ELF-1 (cell line): ENCODE data around the gene LIN9.
"Not testable (repeated sequence)": the region's sequence is repeated elsewhere in the genome, so short reads cannot be mapped to it uniquely, and the experiment has no call there.

ENCODE experiments used
- DNase-seq: peaks from one replicate; pipeline ENCODE4 v3.0.0-alpha.2; 2016; ENCODE audit warnings: low read depth, low spot score

The LIN9 gene

DNA sequence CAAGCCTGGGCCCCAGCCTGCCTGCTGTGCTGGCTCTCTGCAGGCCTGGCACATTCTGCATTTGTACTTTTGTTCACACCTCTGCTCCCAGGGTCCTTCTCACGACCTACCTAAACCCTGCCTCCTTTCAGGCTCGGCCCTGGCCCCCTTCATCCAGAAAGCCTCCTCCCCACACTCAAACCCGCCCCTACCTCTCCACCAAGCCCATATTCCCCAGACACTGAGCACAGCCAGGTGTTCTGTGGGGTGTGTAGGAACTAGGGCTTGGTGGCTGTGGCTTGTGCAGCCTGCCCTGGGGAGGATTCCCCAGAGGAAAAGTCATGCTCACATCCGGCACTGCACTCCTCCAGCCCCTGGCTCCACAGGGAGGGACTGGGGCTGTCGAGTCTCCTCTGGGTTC lies 93.7 kb downstream of the LIN9 start:
- DNase-seq, result peak; percentile 83

GRCh38 chr1:226212545-226212944 lies 96.4 kb downstream of the LIN9 start:
- no peak for DNase-seq

GRCh38 chr1:226211181-226211821 lies 97.7 kb downstream of the LIN9 start:
- DNase-seq, result no peak

DNA sequence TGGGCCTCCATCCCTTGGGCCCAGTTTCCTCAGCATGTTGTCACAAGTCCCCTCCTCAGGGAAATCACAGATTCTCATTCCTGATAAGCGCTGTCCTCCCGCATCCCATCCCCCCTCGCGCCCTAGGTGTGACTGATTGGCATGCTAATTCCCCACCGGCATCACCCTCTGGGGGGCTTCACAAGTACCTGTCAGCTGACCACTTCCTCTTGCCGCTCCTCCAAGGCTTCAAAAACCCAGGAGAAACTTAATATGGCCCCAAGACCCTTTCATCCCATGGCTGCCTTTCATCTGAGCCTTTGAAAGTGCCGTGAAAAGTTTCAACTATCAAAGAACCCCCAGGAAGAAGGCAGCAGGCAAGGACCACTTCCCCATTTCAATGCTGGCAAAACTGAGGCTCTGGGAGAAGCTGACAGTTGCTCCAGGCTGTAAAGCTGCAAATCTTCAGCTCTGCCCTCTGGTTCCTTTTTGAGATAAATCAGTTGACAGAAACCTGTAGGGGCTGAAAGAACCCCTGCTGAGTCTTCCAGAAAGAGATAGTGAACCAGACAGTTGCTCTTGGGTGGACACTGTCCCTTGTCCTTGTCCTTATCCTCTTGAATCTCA lies 98.3 kb downstream of the LIN9 start:
- peak; percentile 91 for DNase-seq

- DNase-seq, result no peak
Measured at GRCh38 chr1:226209307-226210059, 99.5 kb downstream of the LIN9 start.

GRCh38 chr1:226207048-226207447 lies 101.9 kb downstream of the LIN9 start:
- DNase-seq, result no peak

DNA sequence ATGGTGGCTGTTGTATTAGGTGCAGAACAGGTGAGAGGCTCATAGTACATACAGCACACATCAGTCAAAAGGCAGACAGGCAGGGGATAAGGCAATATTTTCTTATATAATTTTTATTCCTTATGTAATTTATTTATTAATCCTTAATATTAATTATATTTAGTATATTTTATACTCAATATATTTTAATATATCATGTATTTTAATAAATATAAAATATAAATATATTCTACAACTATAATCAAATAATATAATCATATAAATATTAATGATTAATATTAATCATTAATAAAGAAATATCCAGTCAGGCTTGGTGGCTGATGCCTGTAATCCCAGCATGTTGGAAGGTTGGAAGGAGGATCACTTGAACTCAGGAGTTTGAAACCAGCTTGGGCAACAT lies 104.8 kb downstream of the LIN9 start:
- no peak for DNase-seq

DNA sequence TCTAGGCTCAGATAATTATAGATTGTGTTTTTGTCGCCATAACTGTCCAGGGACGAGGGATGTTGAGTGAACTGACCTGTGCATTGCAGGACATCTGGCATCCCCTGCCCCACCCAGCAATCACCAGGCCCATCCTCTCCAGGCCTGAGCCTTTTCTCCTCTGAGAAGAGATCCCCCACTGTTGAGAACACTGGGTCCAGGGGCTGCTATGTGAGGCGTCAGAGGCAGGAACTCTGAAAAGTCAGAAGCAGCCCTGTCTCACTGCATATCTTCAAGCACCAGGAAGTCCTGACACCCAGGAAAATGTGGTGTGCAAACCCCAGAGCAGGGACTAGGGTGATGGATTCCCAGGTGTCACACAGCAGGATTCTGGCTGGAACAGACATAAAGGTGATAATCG lies 105.3 kb downstream of the LIN9 start:
- DNase-seq, result no peak

DNA sequence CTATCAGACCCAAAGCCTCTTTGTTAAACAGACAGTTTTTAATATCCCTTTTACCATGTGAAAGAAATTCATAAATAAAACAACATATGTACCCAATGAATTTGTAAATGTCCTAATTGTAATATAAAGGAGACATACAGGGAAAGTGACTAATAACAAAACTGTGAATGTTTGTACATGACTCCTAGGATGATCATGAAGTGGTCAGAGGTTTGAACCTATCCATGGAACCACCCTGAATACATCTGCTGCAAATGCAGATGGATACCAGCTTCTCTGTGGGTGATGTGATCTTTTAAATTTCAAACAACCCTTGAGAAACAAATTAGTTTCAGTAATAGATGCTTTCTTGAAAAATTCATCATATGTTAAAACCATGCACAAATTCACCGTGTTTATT lies 105.7 kb downstream of the LIN9 start:
- DNase-seq, result no peak

DNA sequence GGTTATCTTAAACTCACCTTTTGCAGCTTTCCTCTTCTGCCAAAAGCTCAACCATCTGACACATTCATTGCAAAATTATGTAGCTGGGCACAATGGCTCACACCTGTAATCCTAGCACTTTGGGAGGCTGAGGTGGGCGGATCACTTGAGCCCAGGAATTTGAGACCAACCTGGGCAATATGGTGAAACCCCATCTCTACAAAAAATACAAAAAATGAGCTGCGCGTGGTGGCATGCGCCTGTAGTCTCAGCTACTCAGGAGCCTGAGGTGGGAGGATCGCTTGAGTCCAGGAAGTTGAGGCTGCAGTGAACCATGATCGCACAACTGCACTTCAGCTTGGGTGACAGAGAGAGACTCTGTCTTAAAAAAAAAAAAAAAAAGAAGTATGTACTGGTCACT lies 106.3 kb downstream of the LIN9 start:
- not testable (repeated sequence) for DNase-seq

DNA sequence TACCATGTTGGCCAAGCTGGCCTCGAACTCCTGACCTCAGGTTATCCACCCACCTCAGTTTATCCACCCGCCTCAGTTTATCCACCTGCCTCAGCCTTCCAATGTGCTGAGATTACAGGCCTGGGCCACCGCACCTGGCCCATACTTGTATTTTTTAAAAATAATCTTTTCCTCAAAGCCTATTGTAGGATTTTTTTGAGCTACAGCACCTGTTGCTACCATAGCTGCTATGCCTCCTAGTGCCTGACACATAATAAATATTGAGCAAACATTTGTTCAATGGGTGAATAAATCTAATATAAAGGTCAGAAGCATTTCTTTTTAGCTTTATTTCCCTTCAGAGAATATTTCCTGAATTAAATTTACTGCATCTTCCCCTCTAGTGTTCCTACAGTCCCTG lies 106.7 kb downstream of the LIN9 start:
- no peak for DNase-seq

GRCh38 chr1:226201029-226201593 lies 107.9 kb downstream of the LIN9 start:
- DNase-seq, result peak; percentile 49

DNA sequence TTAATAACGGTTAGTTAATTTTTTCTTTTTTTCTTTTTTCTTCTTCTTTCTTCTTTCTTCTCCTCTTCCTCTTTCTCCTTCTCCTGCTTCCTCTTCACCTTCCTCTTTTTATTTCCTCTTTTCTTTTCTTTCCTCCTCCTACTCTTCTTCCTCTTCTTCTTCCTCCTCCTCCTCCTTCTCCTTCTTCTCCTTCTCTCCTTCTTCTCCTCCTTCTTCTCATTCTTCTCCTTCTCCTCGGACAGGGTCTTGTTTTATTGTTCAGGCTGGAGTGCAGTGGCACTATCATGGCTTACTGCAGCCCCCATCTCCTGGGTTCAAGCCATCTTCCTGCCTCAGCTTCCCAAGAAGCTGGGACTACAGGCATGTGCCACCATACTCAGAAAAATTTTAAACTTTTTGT lies 109.0 kb downstream of the LIN9 start:
- DNase-seq, result no peak

- DNase-seq, result no peak
Measured at GRCh38 chr1:226195144-226195543, 113.8 kb downstream of the LIN9 start.

DNA sequence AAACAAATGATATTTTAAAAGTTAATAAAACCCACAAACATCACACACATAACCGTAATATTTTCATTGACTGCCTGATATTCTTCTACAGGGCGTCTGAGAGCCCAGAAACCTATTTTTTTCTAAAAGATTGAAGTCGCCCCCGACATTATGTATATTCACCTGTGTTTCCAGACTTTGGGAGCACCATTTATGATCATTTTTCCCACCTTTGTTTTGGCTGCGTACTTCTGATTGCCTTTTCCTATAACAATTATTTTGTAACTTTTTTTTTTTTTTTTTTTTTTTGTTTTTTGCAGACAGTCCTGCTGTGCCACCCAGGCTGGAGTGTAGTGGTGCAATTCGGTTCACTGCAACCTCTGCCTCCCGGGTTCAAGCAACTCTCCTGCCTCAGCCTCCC lies 121.6 kb downstream of the LIN9 start:
- no peak for DNase-seq

DNA sequence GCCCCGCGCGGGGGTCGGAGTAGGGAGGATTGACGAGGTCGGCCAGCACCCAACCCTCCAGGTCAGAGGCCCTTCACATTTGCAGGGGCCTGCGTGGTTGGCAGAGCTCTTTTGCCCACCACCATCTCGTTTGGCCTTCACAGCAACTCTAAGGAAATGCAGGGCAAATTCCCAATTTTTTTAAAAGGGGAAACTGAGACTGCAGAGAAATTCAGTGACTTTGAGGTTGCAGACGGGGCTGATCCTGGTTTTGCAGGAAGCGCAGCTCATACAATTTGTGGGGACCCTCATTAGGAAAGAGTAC lies 122.0 kb downstream of the LIN9 start:
- DNase-seq, result no peak

DNA sequence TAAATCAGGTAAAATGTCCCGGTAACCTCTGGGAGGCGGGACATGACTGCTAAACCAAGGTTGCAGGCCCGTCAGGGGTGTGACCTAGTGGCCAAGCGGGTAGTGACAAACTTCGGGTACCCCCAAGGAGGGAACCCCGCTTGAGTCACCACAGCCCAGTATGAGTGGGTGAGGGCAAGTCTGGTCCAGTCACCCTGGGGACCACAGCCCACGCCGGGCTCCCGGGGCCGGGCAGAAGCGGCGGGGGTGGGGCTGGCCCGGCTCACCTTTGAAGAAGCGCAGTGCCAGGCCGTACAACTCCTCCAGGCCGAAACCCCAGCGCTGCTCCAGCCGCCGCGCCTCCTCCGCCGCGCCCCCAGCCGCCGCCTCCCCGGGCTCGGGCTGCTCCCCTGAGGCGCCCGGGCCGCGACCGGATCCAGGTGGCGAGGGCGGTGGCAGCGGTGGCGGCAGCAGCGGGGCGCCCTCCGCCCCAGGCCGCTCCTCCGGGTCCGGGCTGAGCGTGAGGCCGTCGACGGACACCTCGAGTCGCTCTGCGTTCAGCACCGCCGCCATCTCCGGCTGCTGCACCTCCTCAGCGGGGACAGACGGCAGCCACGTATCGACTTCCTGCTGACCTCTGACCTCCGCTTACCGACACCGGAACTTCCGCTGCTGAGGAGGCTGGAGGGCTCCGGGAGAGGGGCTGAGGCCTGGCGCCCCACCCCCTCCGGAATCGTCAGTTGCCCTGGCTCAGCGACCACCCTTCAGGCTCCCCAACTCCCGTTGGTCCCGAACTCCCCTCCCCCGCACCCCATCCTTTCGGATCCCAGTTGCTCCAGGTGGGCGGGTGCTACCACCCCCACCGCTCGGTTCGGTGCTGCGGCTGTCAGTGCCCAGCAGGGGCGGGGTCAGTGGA lies 122.6 kb downstream of the LIN9 start, which contains the start of gene ACBD3:
Gene ACBD3 (minus strand): TSS at position 618 of the 895 bp plus-strand sequence. CDS start 66 bp downstream, at position 552.
- peak; percentile 91 for DNase-seq

DNA sequence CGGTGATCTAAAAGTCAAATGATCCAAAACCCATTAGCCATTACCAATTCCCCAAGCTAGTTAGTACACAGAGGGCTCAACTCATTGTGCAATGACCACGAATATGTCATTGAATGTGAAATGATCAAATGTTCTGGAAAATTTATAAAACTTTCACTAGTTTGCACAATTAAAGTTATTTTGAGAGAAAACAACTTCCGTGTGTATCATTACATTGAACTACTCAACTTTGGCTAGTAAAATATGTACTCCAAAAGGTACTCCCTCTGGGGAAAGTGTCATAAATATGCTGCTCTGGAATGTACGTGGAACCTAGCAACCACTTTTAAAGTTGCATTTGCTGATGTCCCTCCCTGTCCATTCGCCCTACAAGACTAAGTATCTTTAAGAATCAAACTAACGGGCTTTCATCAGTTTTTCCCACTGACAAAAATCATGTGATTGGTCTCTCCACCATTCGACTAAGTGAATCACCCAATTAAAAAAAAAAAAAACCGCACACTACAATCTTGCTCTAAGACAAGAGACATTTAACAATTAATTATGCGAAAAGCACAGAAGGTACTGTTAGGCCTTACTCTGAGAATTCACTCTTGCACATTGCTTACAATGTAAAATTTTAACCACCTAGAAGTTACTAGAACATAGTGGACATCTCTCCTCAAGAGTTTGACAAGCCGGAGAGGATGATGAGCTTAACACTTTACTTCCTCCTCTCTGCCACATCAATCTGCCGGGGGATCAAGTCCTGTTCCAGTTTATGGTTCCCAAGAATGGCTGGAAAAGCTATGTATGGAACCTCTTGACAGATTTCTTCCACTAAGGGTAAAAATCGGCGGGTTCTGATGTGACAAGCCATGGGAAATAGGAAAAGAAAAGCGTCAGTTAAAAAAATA lies 123.6 kb downstream of the LIN9 start:
- no peak for DNase-seq

DNA sequence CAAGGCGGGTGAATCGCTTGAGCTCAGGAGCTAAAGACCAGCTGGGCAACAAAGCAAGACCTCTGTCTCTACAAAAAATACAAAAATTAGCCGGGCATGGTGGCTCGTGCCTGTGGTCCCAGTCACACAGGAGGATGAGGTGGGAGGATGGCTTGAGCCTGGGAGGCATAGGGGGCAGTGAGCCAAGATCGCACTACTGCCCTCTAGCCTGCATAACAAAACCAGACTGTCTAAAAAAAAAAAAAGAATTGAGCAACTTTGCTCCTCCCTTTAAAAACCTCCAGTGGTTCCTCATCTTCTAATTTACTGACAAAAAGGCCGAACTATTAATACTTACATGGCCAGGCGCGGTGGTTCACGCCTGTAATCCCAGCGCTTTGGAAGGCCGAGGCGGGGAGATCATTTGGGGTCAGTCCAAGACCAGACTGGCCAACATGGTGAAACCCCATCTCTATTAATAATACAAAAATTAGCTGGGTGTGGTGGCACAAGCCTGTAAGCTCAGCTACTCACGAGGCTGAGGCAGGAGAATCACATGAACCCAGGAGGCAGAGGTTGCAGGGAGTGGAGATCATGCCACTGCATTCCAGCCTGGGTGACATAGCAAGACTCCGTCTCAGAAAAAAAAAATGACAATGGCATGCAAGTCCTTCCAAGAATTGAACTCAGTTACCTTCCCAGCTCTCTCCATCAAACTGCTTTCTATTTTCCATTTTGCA lies 126.8 kb downstream of the LIN9 start:
- peak; percentile 27 for DNase-seq
